ENCODE measurements around the gene ATP5F1C. TPM values are rescaled to one million over a fixed set of nuclear protein-coding genes. Genes with fewer than 3 reads are reported as not detected.

Gene ATP5F1C
- total and polyA plus RNA-seq, 2 donors (not counting 3 experiments of a cell fraction or from before 2014, with no cell fraction given), result 184 to 290 TPM

GRCh38 chr10:7855205-7855604 lies 67.2 kb downstream of the ATP5F1C start:
- BruUV-seq (replicated peaks), result no TSS peak
- no peak overlapping the region for H3K4me2 ChIP-seq (ENCODE audit: insufficient read depth, low read length)
- POLR2A ChIA-PET, result no interaction called here

More at GRCh38 chr10:7855205-7855604, 67.2 kb downstream of the ATP5F1C start:
- TF ChIP-seq JUN (IDR thresholded peaks at IDR 0.05; ENCODE audit: borderline replicate concordance, insufficient read depth, insufficient read length, low read depth) (no peak), EZH2 (IDR thresholded peaks at IDR 0.05; ENCODE audit: borderline replicate concordance, low read depth, low read length, severe bottlenecking) (no peak), MAX (IDR thresholded peaks at IDR 0.05; ENCODE audit: insufficient read depth, insufficient read length) (no peak), GATA2 (IDR thresholded peaks at IDR 0.05; ENCODE audit: insufficient read depth, insufficient read length, low read depth, low read length) (no peak), MYC (IDR thresholded peaks at IDR 0.05; ENCODE audit: low read depth, low read length) (no peak), FOS (IDR thresholded peaks at IDR 0.05; ENCODE audit: borderline replicate concordance, insufficient read depth, low read length) (no peak), POLR2A (IDR thresholded peaks at IDR 0.05; ENCODE audit: low read depth, low read length) (no peak), POLR2AphosphoS5 (IDR thresholded peaks at IDR 0.05; ENCODE audit: insufficient read depth, low read depth, low read length) (no peak)
- TF ChIP-seq, protein P1, sequence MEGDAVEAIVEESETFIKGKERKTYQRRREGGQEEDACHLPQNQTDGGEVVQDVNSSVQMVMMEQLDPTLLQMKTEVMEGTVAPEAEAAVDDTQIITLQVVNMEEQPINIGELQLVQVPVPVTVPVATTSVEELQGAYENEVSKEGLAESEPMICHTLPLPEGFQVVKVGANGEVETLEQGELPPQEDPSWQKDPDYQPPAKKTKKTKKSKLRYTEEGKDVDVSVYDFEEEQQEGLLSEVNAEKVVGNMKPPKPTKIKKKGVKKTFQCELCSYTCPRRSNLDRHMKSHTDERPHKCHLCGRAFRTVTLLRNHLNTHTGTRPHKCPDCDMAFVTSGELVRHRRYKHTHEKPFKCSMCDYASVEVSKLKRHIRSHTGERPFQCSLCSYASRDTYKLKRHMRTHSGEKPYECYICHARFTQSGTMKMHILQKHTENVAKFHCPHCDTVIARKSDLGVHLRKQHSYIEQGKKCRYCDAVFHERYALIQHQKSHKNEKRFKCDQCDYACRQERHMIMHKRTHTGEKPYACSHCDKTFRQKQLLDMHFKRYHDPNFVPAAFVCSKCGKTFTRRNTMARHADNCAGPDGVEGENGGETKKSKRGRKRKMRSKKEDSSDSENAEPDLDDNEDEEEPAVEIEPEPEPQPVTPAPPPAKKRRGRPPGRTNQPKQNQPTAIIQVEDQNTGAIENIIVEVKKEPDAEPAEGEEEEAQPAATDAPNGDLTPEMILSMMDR (IDR thresholded peaks at IDR 0.05; ENCODE audit: extremely low read depth in 1 of 2, insufficient read depth in 1 of 2, low read depth in 1 of 2, low read length in 2 of 2), result no peak
- peaks cover 4% of the 10 kb centered on the region for H3K79me2 ChIP-seq (ENCODE audit: control insufficient read depth, insufficient read depth, low read length)
- H3K9me3 ChIP-seq (replicated peaks; ENCODE audit: control insufficient read depth, insufficient read depth, low read length), result no peaks in the 10 kb centered on the region
- H3K9me1 ChIP-seq (replicated peaks; ENCODE audit: control insufficient read depth, extremely low read depth, insufficient read depth, low read length), result no peaks in the 10 kb centered on the region
- H3K9ac ChIP-seq (replicated peaks; ENCODE audit: extremely low read depth, insufficient read depth, low read length), result no peak overlapping the region
- no peaks in the 10 kb centered on the region for H3K36me3 ChIP-seq (ENCODE audit: control insufficient read depth in 2 of 2, extremely low read depth in 1 of 2, insufficient read depth in 2 of 2, low read length in 2 of 2)
- intact Hi-C loops (cut with micrococcal nuclease), result no loop called here
- H3K27ac ChIP-seq (ENCODE audit: insufficient read depth, low read depth, low read length), result no peak overlapping the region
- no peaks in the 10 kb centered on the region for H3K4me1 ChIP-seq (ENCODE audit: control insufficient read depth, extremely low read depth, insufficient read depth, low read length)
- no peaks in the 10 kb centered on the region for H3K27me3 ChIP-seq (ENCODE audit: control insufficient read depth in 2 of 2, insufficient read depth in 2 of 2, low read length in 2 of 2)
- H2AFZ ChIP-seq (ENCODE audit: low read depth, low read length), result no peak overlapping the region
- DNase-seq (ENCODE audit: low read depth, low spot score) (no peak), FAIRE-seq (no peak)
- no peaks in the 10 kb centered on the region for H4K20me1 ChIP-seq (replicated peaks; ENCODE audit: control insufficient read depth, extremely low read depth, insufficient read depth, low read length)
- no peak overlapping the region for H3K4me3 ChIP-seq (replicated peaks in 1 of 3; ENCODE audit: insufficient read depth in 1 of 3, low read depth in 1 of 3, low read length in 3 of 3)
- CTCF ChIA-PET, result no interaction called here
- dilution Hi-C loops (cut with MboI; ENCODE audit: extremely low pct_ligation_motif_present, low sequenced_read_pairs), result no loop called here
